Smooth muscle cell (in vitro differentiated cells): ENCODE data around the gene SAMM50. TPM values are rescaled to one million over a fixed set of nuclear protein-coding genes. Genes with fewer than 3 reads are reported as not detected.

Source experiments
- DNase-seq: peaks from one replicate; lab custom pipeline; 2025; ENCODE audit not compliant: unreplicated experiment; lab: John Stamatoyannopoulos, UW
- H2AFZ ChIP-seq: fragments of 200-600 bp; sonication (generic); 2 replicates; pipeline ENCODE4 v1.6.0; 2016; ENCODE audit warnings: antibody characterized with exemption, low read depth, mild to moderate bottlenecking
- H3F3A ChIP-seq: fragments of 200-600 bp; sonication (generic); 2 replicates; pipeline ENCODE4 v1.6.0; 2017; ENCODE audit warnings: antibody characterized with exemption, low read depth
- H3K27ac ChIP-seq: fragments of 200-600 bp; sonication (generic); 2 replicates; pipeline ENCODE4 v1.5.1; 2016; ENCODE audit warnings: low read depth, mild to moderate bottlenecking
- H3K27me3 ChIP-seq: fragments of 200-600 bp; sonication (generic); 2 replicates; pipeline ENCODE4 v1.6.1; 2016; ENCODE audit warnings: low read depth, mild to moderate bottlenecking
- H3K36me3 ChIP-seq: fragments of 200-600 bp; sonication (generic); 2 replicates; pipeline ENCODE4 v1.5.1; 2016; ENCODE audit warnings: low read depth
- H3K4me1 ChIP-seq: fragments of 200-600 bp; sonication (generic); 2 replicates; pipeline ENCODE4 v1.5.1; 2016; ENCODE audit warnings: low read depth
- H3K4me2 ChIP-seq: fragments of 200-600 bp; sonication (generic); 2 replicates; pipeline ENCODE4 v1.6.0; 2016; ENCODE audit warnings: mild to moderate bottlenecking
- H3K4me3 ChIP-seq: fragments of 200-600 bp; sonication (generic); 2 replicates; pipeline ENCODE4 v1.5.1; 2016; ENCODE audit warnings: mild to moderate bottlenecking
- H3K79me2 ChIP-seq: fragments of 200-600 bp; sonication (generic); 2 replicates; pipeline ENCODE4 v1.6.0; 2016; ENCODE audit warnings: low read depth, mild to moderate bottlenecking
- H3K9ac ChIP-seq: fragments of 200-600 bp; sonication (generic); 2 replicates; pipeline ENCODE4 v1.6.0; 2016; ENCODE audit warnings: low read depth
- H3K9me3 ChIP-seq: fragments of 200-600 bp; sonication (generic); replicated peaks from 2 replicates; pipeline ENCODE4 v1.5.1; 2016; ENCODE audit warnings: low read depth
- H4K20me1 ChIP-seq: fragments of 200-600 bp; sonication (generic); 2 replicates; pipeline ENCODE4 v1.6.0; 2016; ENCODE audit warnings: low read depth
- CTCF ChIP-seq: fragments of 200-600 bp; sonication (generic); IDR thresholded peaks from 2 replicates; pipeline ENCODE4 v1.5.1; 2017; ENCODE audit warnings: borderline replicate concordance, mild to moderate bottlenecking, antibody characterized with exemption; ENCODE audit not compliant: insufficient read depth, poor library complexity, severe bottlenecking
- WGBS: methylation state at CpG from one replicate; pipeline ENCODE4 v1.1.7; 2016; ENCODE audit warnings: low lambda C conversion rate; 5-methylcytosine and 5-hydroxymethylcytosine counted together
- polyA plus RNA-seq: library from polyadenylated mRNA; unstranded; fragments of >200 nt; fragmentation: Nextera tagmentation; extraction: Ambion mirVana; gene quantifications from 2 replicates; pipeline ENCODE4 v1.2.1, GENCODE V29; 2016
- total RNA-seq: library from RNA; depleted of rRNA; stranded (reverse); fragments of >200 nt; gene quantifications from 2 replicates; pipeline ENCODE4 v1.2.3, GENCODE V29; 2014

SAMM50 gene
- total and polyA plus RNA-seq, 2 experiments from 2014 or later: 43.6 to 56.1 TPM

- H3K79me2 ChIP-seq: peaks cover 30% of the 10 kb centered on the region
- peaks cover 15% of the 10 kb centered on the region for H3F3A ChIP-seq
- peak overlapping the region; percentile 91 for H3K9ac ChIP-seq
- H3K4me1 ChIP-seq: peaks cover 18% of the 10 kb centered on the region
- peak overlapping the region; percentile 84 for H3K4me2 ChIP-seq
- 53% methylated on average over 7 of the region's 7 CpGs for WGBS
- no peaks in the 10 kb centered on the region for H3K27me3 ChIP-seq
- TF ChIP-seq CTCF: no peak
- H3K4me3 ChIP-seq: peak overlapping the region; percentile 97
- H3K27ac ChIP-seq: no peak overlapping the region
- no peaks in the 10 kb centered on the region for H3K36me3 ChIP-seq
- peaks cover 12% of the 10 kb centered on the region for H4K20me1 ChIP-seq
- DNase-seq: no peak
- no peaks in the 10 kb centered on the region for H3K9me3 ChIP-seq
- no peak overlapping the region for H2AFZ ChIP-seq
Observed at GRCh38 chr22:43953988-43954785, 1.1 kb upstream of the SAMM50 start.

GRCh38 chr22:43955883-43956782 lies 891 bp downstream of the SAMM50 start:
- 49% methylated on average over 17 of the region's 17 CpGs for WGBS

GRCh38 chr22:43956805-43957463 lies 1.7 kb downstream of the SAMM50 start:
- DNase-seq: no peak
- Histone ChIP-seq H3K4me2 (peak overlapping the region; percentile 84), H3K9me3 (no peaks in the 10 kb centered on the region), H3K79me2 (peaks cover 57% of the 10 kb centered on the region), H2AFZ (no peak overlapping the region), H3K27ac (peak overlapping the region; percentile 81), H3K4me1 (peaks cover 18% of the 10 kb centered on the region), H3K27me3 (no peaks in the 10 kb centered on the region), H3K4me3 (no peak overlapping the region), H3F3A (peaks cover 15% of the 10 kb centered on the region), H3K9ac (no peak overlapping the region), H3K36me3 (no peaks in the 10 kb centered on the region), H4K20me1 (peaks cover 39% of the 10 kb centered on the region)
- whole genome bisulfite sequencing: 94% methylated on average over 9 of the region's 9 CpGs
- TF ChIP-seq CTCF: no peak

More at GRCh38 chr22:43955883-43956782, 891 bp downstream of the SAMM50 start:
- peak overlapping the region; percentile 91 for H3K9ac ChIP-seq
- peaks cover 18% of the 10 kb centered on the region for H3K4me1 ChIP-seq
- no peak for TF ChIP-seq CTCF
- H4K20me1 ChIP-seq: peaks cover 31% of the 10 kb centered on the region
- H3K27ac ChIP-seq: peak overlapping the region; percentile 81
- peak overlapping the region; percentile 84 for H3K4me2 ChIP-seq
- H3K4me3 ChIP-seq: peak overlapping the region; percentile 97
- H3F3A ChIP-seq: peaks cover 15% of the 10 kb centered on the region
- no peaks in the 10 kb centered on the region for H3K27me3 ChIP-seq
- no peaks in the 10 kb centered on the region for H3K36me3 ChIP-seq
- no peaks in the 10 kb centered on the region for H3K9me3 ChIP-seq
- no peak for DNase-seq
- H2AFZ ChIP-seq: peak overlapping the region; percentile 90
- H3K79me2 ChIP-seq: peaks cover 50% of the 10 kb centered on the region
